Thyroid gland (tissue), 4 donors: ENCODE results near the gene ASIC1. TPM values are rescaled to one million over a fixed set of nuclear protein-coding genes. Genes with fewer than 3 reads are reported as not detected.

ENCODE experiments used
- DNase-seq, 2 donors: peaks; one replicate each; pipeline ENCODE4 v3.0.0-alpha.2; 2019
- H3K27ac ChIP-seq, 3 donors: fragments of 200-600 bp; sonication (generic); 1 replicate in 2 of 3; 2 replicates in 1 of 3; pipeline ENCODE4 v1.5.1; 2016 to 2019; ENCODE audit warnings: mild to moderate bottlenecking in 1 of 3, moderate library complexity in 1 of 3
- H3K27me3 ChIP-seq: fragments of 200-600 bp; sonication (generic); one replicate; pipeline ENCODE4 v1.5.1; 2019
- H3K36me3 ChIP-seq, 2 donors: fragments of 200-600 bp; sonication (generic); one replicate each; pipeline ENCODE4 v1.5.1; 2016 to 2019
- H3K4me1 ChIP-seq, 2 donors: fragments of 200-600 bp; sonication (generic); one replicate each; pipeline ENCODE4 v1.5.1; 2017 to 2019
- H3K4me3 ChIP-seq, 3 donors: fragments of 200-600 bp; sonication (generic); replicated peaks in 1 of 3; 1 replicate in 2 of 3; 2 replicates in 1 of 3; pipeline ENCODE4 v1.5.1; 2016; ENCODE audit warnings: mild to moderate bottlenecking in 1 of 3
- H3K9me3 ChIP-seq: fragments of 200-600 bp; sonication (generic); one replicate; pipeline ENCODE4 v1.5.1; 2017
- POLR2A ChIP-seq, 2 donors: fragments of 450-650 bp; IDR thresholded peaks; one replicate each; pipeline ENCODE4 v1.6.1; 2017; ENCODE audit warnings: antibody characterized with exemption in 2 of 2, mild to moderate bottlenecking in 2 of 2, moderate library complexity in 1 of 2
- WGBS, 2 donors: methylation state at CpG; one replicate each; pipeline ENCODE4 v1.1.5; 2017; 5-methylcytosine and 5-hydroxymethylcytosine counted together
- intact Hi-C: fragments of 100-400 bp; cut with DNase I; formaldehyde crosslinking; loops from one replicate; pipeline ENCODE4 v1.15.1; 2023
- total RNA-seq, 4 donors: library from RNA; depleted of rRNA; stranded (reverse); fragments of >200 nt; gene quantifications; one replicate each; pipeline ENCODE4 v1.2.3, GENCODE V29; 2016
- TF ChIP-seq, protein P1 (sequence below), 6 experiments: fragments of 200-600 bp in 3 of 6; fragments of 450-650 bp in 3 of 6; sonication (generic) in 3 of 6; IDR thresholded peaks; one replicate each; pipeline ENCODE4 v1.5.1; 2016 to 2019; ENCODE audit warnings: antibody characterized with exemption in 6 of 6, mild to moderate bottlenecking in 2 of 6, inconsistent platforms in 1 of 6, moderate library complexity in 1 of 6

ASIC1 gene
- total RNA-seq, 4 donors from 2014 or later: 0.13 to 1.9 (median 0.43) TPM

DNA sequence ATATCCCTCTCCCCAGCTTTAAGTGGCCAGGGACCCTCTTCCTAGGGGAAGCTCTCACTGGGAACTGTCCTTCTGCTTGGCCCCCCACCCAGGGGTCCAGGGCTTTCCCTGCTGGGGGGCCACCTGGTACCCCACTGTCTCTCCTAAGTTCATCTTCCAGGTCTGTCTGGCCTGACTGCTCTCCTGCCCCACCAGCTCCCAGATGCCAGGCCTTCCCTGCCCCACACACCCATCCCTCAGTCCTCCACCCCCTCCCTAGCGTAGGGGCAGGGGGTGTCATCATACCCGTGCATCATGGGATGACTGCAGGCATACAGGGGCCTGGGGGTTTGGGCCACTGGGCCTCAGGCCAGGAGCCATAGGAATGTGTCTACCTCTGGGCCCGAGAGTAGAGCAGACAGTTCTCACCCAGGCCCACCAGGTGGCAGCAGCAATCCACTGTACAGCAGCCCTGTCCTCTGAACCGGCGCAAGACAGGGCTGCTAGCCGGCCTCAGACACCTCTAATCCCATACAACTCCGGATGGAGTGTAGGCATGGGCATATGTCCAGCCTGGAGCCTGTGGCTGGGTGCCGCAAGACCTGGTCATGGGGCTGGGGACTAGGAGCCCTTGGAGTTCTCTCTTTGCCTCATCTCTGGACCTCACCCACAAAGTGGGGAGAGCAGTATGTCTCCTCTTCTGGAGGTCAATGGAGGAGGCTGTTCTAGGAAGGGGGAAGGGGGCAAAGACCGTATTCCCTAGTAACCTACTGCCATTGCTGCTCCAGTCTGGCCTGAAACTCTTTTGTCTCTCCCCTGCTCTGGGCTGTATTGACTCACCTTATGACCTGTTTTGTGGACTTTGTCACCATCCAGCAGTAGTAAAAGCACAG, 17.8 kb downstream of the ASIC1 start:
- peak; percentile 82 to 86 for DNase-seq
- Histone ChIP-seq H3K27me3 (no peaks in the 10 kb centered on the region), H3K9me3 (no peaks in the 10 kb centered on the region), H3K36me3 (no peaks in the 10 kb centered on the region), H3K4me1 (peaks cover 0 to 4% of the 10 kb centered on the region in 2 donors), H3K27ac (no peak overlapping the region), H3K4me3 (no peak overlapping the region)
- 19 to 25% methylated on average over 2 to 4 of the region's 9 CpGs for WGBS, 2 donors
- no peak for TF ChIP-seq POLR2A (IDR thresholded peaks at IDR 0.05)
- TF ChIP-seq, protein P1, sequence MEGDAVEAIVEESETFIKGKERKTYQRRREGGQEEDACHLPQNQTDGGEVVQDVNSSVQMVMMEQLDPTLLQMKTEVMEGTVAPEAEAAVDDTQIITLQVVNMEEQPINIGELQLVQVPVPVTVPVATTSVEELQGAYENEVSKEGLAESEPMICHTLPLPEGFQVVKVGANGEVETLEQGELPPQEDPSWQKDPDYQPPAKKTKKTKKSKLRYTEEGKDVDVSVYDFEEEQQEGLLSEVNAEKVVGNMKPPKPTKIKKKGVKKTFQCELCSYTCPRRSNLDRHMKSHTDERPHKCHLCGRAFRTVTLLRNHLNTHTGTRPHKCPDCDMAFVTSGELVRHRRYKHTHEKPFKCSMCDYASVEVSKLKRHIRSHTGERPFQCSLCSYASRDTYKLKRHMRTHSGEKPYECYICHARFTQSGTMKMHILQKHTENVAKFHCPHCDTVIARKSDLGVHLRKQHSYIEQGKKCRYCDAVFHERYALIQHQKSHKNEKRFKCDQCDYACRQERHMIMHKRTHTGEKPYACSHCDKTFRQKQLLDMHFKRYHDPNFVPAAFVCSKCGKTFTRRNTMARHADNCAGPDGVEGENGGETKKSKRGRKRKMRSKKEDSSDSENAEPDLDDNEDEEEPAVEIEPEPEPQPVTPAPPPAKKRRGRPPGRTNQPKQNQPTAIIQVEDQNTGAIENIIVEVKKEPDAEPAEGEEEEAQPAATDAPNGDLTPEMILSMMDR (IDR thresholded peaks at IDR 0.05): peak; percentile 58 to 99 (median 96)
- intact Hi-C loops: loop anchor here (5.0 to 10.0 kb wide), 4 partner anchors 102 to 298 kb away; no protein-coding TSS in a partner anchor

DNA sequence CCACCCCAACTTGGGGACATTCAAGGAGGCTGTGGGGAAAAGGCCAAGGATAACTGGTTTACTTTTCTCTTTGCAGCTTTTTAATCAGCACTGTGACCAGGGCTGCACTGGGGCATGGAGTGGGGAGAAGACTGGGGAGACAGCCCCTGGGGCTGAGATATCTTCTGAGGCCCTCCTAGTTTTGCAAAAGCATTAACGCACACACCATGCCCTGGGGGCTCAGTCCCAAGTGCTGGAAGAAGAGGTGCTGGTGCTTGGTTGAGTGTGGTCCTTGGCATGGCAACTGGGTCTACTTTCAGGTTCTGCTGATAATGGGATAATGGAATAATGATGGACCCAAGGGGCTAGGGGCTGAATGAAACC, 18.4 kb downstream of the ASIC1 start:
- TF ChIP-seq, protein P1 (IDR thresholded peaks at IDR 0.05): no peak
- no peak for TF ChIP-seq POLR2A (IDR thresholded peaks at IDR 0.05)
- intact Hi-C loops: loop anchor here (5.0 to 10.0 kb wide), 2 partner anchors 102 to 239 kb away; no protein-coding TSS in a partner anchor
- 92 to 100% methylated on average over 1 of the region's 1 CpG for WGBS, 2 donors

DNA sequence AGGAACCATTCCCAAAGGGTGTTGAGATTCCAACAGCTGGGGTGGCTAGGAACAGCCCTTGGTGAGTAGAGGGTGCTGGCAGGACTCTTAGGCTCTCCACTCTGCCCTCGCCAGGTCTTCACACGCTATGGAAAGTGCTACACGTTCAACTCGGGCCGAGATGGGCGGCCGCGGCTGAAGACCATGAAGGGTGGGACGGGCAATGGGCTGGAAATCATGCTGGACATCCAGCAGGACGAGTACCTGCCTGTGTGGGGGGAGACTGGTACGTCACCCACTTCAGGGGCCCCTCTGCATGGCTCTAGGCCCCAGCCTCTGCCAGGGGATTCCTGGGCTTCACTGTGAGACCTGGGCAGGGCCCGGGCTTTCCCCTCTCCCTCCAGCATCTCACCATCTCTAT, 19.7 kb downstream of the ASIC1 start:
- no peaks in the 10 kb centered on the region for H3K27me3 ChIP-seq
- DNase-seq: no peak
- H3K27ac ChIP-seq: no peak overlapping the region
- WGBS, 2 donors: 82 to 84% methylated on average over 6 to 12 of the region's 12 CpGs
- no peak overlapping the region for H3K4me3 ChIP-seq
- H3K4me1 ChIP-seq: peaks cover 0 to 6% of the 10 kb centered on the region in 2 donors
- no peak for TF ChIP-seq POLR2A (IDR thresholded peaks at IDR 0.05)
- TF ChIP-seq, protein P1 (IDR thresholded peaks at IDR 0.05): no peak
- no peaks in the 10 kb centered on the region for H3K9me3 ChIP-seq
- intact Hi-C loops: loop anchor here (5.0 to 10.0 kb wide), 2 partner anchors 100 to 238 kb away; no protein-coding TSS in a partner anchor
- no peaks in the 10 kb centered on the region for H3K36me3 ChIP-seq

More for the DNA sequence above, 18.4 kb downstream of the ASIC1 start:
- DNase-seq: no peak
- peaks cover 0 to under 1% of the 10 kb centered on the region in 2 donors for H3K4me1 ChIP-seq
- H3K27ac ChIP-seq: no peak overlapping the region
- no peak overlapping the region for H3K4me3 ChIP-seq
- H3K36me3 ChIP-seq: no peaks in the 10 kb centered on the region
- H3K9me3 ChIP-seq: no peaks in the 10 kb centered on the region
- H3K27me3 ChIP-seq: no peaks in the 10 kb centered on the region

DNA sequence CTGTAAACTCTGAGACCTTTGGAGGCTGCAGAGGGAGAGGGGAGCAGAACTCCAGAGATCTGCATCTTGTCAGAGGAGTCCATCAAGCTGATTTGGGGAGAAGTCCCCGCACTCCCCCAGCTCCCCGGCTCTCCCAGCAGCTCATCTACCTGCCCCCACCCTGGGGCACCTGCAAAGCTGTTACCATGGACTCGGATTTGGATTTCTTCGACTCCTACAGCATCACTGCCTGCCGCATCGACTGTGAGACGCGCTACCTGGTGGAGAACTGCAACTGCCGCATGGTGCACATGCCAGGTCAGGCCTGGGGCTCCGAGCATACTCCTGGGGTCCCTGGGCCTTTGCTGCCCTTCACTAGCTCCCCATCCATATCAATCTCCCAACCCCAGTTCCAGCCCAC, 20.9 kb downstream of the ASIC1 start:
- TF ChIP-seq POLR2A (IDR thresholded peaks at IDR 0.05): no peak
- TF ChIP-seq, protein P1 (IDR thresholded peaks at IDR 0.05): no peak
- H3K4me1 ChIP-seq: peaks cover 0 to 6% of the 10 kb centered on the region in 2 donors
- H3K4me3 ChIP-seq: no peak overlapping the region
- H3K9me3 ChIP-seq: no peaks in the 10 kb centered on the region
- H3K36me3 ChIP-seq: no peaks in the 10 kb centered on the region
- intact Hi-C loops: loop anchor here (5.0 to 10.0 kb wide), 2 partner anchors 99 to 237 kb away; no protein-coding TSS in a partner anchor
- no peak for DNase-seq
- 93 to 94% methylated on average over 10 of the region's 10 CpGs for WGBS, 2 donors
- H3K27ac ChIP-seq: no peak overlapping the region
- no peaks in the 10 kb centered on the region for H3K27me3 ChIP-seq

DNA sequence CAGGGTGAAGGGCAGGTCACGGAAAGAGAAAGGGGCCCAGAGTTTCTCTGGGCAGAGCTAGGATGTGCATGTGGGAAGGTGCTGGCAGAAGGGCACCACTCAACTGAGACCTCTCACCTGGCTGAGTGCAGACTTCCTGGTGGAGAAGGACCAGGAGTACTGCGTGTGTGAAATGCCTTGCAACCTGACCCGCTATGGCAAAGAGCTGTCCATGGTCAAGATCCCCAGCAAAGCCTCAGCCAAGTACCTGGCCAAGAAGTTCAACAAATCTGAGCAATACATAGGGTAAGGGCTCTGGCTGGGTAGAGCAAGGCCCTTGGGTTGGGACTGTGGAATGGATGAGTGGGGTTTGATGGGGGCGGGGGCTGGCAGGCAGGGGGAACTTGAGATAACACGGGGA, 22.4 kb downstream of the ASIC1 start:
- WGBS, 2 donors: 80 to 85% methylated on average over 5 of the region's 5 CpGs
- H3K27me3 ChIP-seq: no peaks in the 10 kb centered on the region
- no peaks in the 10 kb centered on the region for H3K9me3 ChIP-seq
- no peak overlapping the region for H3K27ac ChIP-seq
- TF ChIP-seq, protein P1 (IDR thresholded peaks at IDR 0.05): no peak
- TF ChIP-seq POLR2A (IDR thresholded peaks at IDR 0.05): no peak
- peaks cover 0 to 12% of the 10 kb centered on the region in 2 donors for H3K4me1 ChIP-seq
- no peak overlapping the region for H3K4me3 ChIP-seq
- H3K36me3 ChIP-seq: no peaks in the 10 kb centered on the region
- intact Hi-C loops: loop anchor here (5.0 to 10.0 kb wide), 2 partner anchors 98 to 235 kb away; no protein-coding TSS in a partner anchor
- DNase-seq: no peak
